AG10803 (cell line): ENCODE measurements around the gene KCNH4.
A peak's percentile ranks its signal among the peaks of the same experiment; 100 is the strongest.

ENCODE experiments used
- DNase-seq: peaks from one replicate; pipeline ENCODE4 v3.0.0; 2010; ENCODE audit warnings: low read depth
- H3K4me3 ChIP-seq: 2 replicates; pipeline ENCODE4 v1.5.1; 2011; ENCODE audit warnings: mild to moderate bottlenecking, low read length, control low read depth
- CTCF ChIP-seq: conservative IDR thresholded peaks from 2 replicates; pipeline ENCODE4 v1.5.1; 2011; ENCODE audit warnings: mild to moderate bottlenecking, low read length, control low read depth, inconsistent platforms

Gene KCNH4

DNA sequence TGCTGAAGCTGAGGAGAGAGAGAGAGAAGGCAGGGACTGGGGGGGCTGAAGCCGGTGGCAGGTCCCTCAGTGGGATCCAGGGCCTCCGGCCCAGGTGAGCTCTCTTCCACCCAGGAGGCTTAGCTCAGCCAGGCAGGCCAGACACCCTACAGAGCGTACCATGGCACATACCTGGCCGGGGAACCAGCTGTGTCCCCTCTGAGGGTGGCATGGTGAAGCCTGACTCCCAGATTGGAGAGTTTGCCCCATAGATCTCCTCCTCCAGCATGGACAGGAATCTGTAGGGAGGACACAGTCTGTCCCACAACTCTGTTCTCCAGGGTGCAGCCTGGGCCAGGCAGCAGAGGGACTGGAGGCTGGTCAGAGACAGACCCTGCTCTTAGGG lies 62.8 kb downstream of the KCNH4 start:
- DNase-seq, result no peak
- no peak for TF ChIP-seq CTCF

DNA sequence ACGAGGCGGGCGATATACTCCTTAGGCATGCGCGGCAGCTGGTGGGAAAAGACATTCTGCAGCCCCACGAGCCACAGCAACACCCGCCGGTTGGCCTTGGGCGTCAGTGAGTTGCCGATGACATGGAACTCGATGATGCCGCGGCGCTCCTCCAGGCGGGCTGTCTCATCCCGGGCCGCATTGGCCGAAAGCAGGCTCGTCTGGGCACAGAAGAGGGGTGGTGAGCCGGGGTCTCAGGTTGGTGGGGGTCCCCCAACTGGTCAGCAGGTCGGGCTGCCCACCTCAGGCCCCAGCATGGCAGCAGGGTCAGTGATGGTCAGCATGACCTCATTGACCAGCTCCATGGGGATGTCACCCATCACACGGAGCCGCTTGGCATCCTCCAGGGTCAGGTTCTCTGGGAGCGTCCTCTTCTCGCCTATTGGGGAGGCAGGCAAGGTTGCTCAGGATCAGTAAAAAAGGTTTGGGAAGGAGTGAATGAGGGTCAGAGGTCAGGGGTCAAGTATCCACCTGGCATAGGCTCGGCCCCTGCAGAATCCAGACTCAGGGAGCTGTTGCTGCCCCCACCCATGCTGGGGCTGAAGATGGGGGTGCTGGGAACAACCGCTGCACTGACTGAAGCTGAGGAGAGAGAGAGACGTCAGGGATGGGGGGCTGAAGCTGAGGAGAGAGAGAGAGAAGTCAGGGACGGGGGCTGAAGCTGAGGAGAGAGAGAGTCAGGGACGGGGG lies 63.4 kb downstream of the KCNH4 start:
- TF ChIP-seq CTCF, result no peak
- no peak overlapping the region for H3K4me3 ChIP-seq
- no peak for DNase-seq

More for the DNA sequence above, 62.8 kb downstream of the KCNH4 start:
- H3K4me3 ChIP-seq, result no peak overlapping the region

DNA sequence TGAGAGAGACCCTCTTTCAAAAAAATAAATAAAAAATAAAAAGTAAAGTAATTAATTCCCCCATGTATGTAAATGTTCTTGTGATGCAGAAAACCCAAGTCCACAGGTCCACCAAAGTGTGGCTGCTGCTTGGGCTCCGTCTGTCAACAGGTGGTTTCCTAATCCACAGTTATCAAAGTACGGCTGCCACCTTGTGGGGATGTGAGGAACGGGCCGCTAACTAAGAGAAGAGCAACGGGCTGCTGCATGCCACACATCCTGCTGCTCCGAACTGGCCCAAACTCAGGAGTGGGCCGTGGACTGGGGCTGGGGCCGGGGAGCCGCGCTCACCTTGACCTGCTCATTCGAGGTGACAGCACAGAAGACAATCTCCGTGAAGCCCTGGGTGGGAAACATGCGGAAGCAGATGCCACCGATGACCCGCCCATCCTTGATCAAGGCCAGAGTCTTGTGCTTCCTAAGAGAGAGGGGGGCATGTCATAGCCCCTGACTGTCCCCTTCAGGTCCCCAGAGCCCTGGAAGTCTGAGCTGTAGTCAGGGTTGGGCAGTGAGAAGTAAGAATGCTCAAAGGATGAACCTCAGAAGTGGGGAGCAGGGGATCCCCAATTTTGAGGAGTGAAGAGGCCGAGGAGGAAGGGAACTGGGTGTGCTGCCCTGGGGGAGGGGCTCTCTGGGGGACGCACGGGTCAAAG lies 64.1 kb downstream of the KCNH4 start:
- H3K4me3 ChIP-seq, result no peak overlapping the region
- peak; percentile 81 for TF ChIP-seq CTCF
- peak; percentile 78 for DNase-seq

- no peak overlapping the region for H3K4me3 ChIP-seq
- no peak for DNase-seq
- TF ChIP-seq CTCF, result no peak
Observed at GRCh38 chr17:42114118-42114517, 66.8 kb downstream of the KCNH4 start.

- no peak for DNase-seq
- H3K4me3 ChIP-seq, result no peak overlapping the region
- TF ChIP-seq CTCF, result no peak
Observed at GRCh38 chr17:42113293-42114069, 67.5 kb downstream of the KCNH4 start.

- peak within 1 kb of the TSS; percentile 75 for H3K4me3 ChIP-seq
- DNase-seq, result peak; percentile 84
- TF ChIP-seq CTCF, result no peak
Observed at GRCh38 chr17:42112552-42113176, 68.3 kb downstream of the KCNH4 start, which contains the start of gene DHX58. Gene DHX58 (minus strand): TSS chr17:42112714. CDS start chr17:42111892, 822 bp downstream.
